KG1 (cell line): ENCODE data around the gene TBCD.

Source experiments
- DNase-seq: peaks from one replicate; lab custom pipeline; 2025; lab: John Stamatoyannopoulos, UW

Gene TBCD

DNA sequence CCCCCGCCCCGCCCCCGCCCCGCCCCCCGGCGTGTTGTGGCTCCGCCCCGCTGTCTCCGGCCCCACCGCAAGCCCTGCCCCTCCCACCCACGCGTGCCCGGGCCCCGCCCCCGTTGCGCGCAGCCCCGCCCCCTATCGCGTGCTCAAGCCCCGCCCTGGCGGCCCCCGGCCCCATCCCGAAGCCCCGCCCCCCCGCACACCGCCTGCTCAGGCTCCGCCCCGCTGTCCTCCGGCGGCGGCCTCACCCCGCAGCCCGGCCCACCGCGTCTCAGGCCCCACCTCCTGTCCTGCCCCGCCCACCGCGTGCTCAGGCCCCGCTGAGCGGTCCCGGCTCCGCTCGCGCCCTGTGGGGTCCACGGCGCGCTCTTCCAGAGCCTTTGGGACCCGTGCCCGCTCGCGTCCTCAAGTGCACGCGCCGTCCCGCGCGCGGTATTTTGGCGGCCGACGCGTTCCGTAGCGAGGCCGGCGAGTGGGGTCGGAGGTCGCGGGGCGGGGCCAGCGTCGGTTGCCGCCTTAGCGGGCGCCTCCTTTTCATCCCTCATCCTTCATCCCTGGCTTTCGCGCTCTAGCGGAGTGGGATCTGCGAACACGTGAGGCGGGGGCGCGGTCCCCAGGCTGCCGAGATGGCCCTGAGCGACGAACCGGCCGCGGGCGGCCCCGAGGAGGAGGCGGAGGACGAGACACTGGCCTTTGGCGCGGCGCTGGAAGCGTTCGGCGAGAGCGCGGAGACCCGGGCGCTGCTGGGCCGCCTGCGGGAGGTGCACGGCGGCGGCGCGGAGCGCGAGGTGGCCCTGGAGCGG, at the start of gene TBCD:
TSS of gene TBCD (plus strand) at position 495 of the 800 bp plus-strand sequence. CDS start at position 624, 129 bp downstream.
- DNase-seq = peak; percentile 72

DNA sequence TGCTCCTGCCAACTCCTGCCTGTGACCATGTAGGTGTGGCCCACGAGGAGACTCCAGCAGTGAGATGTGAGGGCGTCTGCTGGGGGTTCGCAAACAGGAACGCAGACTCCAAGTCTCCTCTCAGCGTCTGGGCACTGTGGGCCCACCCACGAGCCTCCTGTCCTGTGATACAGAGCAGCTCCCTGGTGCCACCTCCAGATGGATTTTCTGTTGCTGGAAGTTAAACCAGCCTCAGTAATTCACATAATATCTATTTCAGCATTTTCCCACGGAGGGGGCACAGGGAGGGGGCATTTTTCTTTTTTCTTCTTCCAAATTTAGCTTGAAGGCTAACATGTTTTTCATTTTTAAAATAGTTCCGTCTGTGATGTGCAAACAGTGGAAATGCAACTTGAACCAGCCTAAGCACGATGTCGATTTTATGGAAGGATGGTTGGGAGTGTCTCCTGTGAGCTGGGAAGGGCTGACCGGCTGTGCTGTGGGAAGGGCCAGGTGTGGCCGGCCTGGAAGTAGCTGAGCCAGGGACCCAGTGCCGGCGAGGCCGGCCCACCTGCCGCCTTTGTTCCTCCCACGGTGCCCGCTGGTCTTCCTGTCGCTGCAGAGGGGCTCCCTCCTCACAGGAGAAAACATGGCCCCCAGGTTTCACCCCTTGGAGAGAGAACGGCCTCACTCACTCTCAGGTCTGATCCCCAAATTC, 49.5 kb upstream of the TBCD start:
- no peak for DNase-seq

DNA sequence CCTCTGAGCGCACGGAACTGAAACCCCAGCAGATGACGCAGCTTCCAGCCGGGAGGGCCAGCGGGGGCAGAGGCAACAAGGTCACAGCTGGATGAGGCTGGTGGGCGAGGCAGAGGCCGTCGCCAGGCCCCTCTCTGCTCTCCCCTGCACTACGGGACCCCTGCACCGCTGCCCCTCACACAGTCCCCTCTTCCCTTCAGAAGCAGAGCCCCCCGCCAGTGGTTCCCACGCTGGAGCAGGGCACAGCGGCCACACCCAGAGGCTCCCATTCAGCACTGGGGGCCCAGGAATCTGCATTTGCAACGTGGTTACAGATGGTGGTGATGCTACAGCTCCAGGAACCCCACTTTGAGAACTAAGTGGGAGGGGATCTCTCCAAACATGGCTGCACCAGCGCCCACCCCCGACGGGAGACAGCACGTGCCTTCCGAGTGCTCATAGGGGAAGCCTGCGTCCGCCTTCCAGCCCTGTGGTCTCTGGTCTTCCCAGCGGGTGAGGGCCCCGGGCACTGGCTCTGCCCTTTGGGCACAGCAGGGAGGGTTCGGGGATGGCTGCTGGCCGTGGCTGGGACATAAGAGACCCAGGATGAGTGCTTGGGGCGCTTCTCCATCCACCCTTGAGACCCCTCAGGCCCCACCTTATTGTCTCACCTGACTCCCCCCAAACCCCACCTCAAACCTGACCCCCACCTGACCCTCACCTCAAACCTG, 48.7 kb upstream of the TBCD start:
- DNase-seq = no peak

DNA sequence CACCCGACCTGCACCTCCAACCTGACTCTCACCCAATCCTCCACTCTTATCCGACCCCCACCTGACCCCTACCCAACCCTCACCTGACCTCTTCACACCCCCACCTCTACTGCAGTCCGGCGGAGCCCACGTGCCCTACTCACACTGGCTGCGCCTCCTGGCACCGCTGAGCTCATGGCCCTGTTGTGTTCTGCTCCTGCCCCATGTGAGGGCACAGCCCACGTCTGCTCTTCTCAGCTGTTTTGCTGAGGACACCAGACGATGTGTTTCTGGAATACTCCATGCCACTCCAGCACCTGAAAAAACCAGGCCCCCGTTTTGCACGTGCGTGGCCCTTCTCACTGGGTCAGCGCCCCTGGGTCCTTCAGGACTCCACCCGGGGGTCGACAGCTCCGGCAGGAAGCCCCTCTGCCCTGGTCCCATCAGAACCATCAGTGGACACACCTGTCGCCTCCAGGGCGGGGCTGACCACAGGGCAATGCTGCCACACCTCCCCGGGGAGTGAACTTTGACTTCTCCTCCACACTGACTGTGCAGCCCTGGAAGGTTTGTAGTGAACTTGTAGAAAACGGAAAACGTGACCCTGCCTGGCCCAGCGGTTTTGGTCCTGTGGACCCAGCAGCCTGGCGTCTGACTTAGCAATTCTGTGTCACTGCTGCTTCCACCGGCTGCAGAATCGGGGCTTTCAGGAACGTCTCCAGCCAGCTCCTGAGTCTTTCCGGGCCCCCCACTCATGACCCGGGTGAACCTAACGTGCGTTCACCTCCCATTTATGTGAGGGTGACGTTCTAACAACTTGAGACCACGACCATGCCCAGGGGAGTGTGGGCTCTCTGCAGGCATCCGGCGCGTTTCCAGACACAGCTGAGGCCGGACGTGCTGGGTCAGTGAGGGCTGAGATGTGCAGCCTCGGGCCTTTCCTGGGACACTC, 47.7 kb upstream of the TBCD start:
- DNase-seq = no peak

DNA sequence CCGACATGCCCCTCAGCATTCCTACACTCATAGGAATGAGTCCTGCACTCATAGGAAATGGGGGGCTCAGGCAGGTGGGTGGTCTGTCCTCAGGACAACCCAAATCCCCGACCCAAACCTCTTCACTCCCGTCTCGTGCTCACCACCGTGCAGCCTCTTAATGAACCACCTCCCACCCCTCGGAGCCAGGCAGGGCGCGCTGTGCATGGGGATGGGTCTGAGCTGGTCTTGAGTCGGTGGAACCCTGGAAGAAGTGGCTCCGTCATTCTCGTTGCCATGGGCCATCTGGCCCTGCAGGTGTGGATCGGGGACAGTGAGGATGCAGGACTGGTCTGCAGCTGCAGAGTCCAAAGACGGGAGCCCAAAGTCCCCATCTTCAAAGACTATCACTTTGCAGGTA, 47.0 kb upstream of the TBCD start:
- DNase-seq = no peak

DNA sequence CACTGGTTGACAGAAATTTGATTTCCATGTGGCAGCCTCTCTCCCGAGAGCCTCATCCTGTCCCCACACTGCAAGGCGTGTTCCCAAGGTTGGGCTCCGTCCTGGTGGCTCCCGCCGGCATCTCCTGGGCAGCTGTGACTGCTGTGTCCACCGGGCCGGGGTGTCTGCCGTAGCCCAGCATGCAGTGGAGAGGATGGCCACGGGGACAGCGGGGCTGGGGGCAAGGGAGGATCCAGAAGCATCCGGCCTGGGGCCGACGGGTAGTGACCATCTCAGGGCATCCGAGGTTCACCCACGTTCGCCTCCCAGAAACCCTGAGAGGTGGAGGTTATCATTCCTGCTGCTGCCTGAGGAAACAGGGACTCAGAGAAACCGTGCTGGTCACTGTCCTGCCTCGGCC, 46.1 kb upstream of the TBCD start:
- no peak for DNase-seq

DNA sequence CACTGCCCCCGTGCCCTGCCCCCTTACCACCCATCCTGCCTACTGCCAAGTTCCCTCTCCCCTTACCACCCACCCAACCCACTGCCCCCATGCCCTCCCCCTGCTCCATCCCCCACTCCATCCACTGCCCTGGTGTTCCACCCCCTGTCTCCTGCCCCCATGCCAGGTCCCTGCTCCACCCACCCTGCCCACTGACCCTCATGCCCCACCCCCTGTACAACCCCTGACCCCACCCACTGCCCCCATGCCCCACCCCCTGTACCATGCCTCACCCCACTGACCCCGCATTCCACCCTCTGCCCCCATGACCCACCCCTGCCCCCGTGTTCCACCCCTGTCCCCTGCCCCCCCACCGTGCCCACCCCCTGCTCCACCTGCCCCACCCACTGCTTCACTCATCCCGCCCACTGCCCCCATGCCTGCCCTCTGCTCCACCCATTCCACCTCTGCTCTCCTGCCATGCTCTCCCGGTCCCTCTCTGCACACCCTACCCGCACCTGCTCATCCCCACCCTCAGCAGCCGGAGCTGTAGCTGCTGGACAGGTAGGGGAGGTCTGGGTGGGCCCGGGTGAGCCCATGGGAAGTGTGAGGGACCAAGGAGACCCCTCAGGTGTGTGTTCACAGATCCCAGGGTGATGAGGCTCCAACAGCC, 42.7 kb upstream of the TBCD start:
- DNase-seq = no peak

DNA sequence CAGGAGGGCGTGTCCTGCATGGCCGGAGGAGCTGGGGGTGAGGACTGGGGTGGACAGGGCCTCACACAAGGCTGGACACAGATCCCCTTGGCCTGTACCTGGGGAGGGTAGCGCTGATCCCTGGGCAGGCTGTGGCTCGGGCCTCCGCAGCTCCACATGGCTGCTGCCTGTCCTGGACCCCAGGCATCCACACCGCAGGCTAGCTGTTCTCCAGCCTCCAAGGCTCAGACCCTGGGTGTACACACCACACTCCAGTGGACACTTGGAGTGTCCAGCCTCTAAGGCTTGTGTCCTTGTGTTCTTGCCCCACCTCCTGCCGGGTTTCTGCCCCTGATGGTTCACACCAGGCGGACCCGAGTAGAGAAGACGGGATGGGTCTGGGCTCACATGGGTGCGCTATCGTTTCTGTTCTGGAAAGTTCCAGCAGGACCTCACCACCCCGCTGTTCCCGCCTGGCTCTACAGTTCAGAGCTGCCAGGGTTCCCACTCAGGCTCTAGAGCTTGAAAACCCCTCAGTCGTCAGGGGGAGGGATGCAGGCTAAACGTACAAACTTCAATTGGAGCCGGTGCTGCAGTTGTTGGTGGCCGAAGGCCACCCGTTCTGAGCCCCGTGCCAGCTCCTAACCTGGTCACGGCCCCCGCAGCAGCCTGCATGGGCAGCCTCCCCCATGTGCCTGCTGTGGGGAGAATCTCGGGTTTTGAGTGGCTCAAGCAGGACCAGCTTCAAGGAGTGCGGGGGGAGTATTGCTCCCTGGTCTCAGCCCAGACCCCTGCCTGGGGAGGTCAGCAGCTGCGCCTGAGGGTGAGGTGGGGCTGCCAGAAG, 42.0 kb upstream of the TBCD start:
- DNase-seq = no peak

DNA sequence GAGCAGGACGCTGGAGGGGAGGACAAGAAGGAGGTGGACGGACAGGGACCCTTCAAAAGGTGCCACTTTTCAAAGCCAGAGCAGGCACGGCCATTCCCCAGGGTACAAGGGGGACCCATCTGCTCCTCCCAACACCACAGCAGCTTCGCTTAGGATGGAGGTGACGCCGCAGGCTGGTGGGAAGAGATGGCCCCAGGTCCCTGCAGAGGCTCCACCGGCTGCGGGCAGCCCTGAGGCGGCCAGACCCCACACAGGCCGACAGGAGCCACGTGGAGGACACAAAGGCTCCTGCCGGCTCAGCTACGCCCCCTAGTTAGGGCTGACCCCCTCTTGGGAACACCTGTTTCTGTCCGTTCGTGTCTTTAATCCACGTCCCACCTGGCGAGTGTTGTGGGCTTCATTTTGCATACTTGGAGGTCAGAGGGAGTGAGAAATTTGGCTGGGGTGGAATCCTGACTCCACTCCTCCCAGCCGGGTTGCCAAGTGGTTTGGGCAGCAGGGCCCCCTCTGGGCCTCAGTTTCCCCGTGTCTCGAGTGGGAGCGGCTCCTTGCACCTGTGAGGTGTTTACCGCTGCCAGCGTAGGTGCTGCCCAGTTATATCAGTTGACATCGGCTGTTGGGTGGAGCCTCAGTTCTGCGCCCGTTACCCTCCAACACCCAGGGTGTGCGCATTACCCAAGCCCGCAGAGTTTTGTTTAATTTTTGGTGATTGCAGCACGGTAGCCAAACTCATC, 41.2 kb upstream of the TBCD start:
- DNase-seq = no peak

DNA sequence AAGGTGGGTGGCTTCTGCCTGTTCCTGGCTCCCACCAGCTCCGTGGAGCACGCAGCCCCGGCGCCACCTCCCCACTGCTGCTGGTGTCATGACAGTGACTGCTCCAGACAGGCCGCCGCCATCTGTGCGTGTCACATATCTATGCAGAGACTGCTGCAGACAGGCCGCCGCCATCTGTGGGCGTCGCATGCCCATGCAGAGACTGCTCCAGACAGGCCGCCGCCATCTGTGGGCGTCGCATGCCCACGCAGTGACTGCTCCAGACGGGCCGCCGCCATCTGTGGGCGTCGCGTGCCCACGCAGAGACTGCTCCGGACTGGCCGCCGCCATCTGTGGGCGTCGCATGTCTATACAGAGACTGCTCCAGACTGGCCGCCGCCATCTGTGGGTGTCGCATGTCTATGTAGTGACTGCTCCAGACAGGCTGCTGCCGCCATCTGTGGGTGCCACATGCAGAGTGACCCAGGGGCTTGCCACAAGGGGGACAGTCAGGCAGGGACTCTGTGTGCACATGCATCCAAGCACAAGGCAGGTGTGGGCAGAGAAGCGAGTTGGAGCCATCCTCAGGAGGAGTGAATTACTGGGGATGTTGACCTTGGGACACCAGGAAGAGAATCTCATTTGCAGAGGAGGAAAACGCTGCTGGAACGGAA, 38.7 kb upstream of the TBCD start:
- DNase-seq = no peak

DNA sequence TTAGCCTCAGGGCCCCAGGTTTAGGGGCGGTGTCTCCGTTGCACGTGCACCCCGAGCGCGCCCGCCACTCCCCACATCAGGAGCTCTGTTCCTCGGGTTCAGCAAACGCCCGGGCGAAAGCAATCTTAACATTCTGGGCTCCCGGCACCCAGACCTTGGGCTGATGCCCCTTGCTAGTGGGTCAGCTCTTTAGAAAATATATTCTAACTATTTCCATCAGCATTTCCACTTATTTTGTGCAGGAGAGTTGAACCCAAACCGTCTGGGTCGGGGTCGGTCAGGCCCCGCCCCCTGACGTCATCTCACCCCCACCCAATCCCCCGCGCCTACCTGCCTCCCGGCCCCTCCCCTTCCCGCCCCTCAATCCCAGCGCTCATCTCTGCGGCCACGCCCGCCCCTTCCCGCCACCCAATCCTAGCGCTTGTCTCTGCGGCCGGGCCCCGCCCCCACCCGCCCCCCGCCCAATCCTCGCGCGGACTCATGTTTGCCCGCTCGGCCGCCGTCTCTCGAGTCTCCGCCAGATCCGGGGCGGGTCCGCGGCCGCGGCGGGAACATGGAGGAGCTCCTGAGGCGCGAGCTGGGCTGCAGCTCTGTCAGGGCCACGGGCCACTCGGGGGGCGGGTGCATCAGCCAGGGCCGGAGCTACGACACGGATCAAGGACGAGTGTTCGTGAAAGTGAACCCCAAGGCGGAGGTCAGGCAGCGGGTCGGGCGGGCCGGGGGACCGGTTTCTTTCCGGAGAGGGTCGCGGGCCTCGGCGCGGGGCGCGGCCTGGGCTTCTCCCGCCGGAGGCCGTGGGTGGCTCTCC, 35.5 kb upstream of the TBCD start, which contains the start of gene FN3KRP:
TSS of gene FN3KRP (plus strand) at position 504 of the 808 bp plus-strand sequence. CDS start at position 554, 50 bp downstream.
- DNase-seq = peak; percentile 77

DNA sequence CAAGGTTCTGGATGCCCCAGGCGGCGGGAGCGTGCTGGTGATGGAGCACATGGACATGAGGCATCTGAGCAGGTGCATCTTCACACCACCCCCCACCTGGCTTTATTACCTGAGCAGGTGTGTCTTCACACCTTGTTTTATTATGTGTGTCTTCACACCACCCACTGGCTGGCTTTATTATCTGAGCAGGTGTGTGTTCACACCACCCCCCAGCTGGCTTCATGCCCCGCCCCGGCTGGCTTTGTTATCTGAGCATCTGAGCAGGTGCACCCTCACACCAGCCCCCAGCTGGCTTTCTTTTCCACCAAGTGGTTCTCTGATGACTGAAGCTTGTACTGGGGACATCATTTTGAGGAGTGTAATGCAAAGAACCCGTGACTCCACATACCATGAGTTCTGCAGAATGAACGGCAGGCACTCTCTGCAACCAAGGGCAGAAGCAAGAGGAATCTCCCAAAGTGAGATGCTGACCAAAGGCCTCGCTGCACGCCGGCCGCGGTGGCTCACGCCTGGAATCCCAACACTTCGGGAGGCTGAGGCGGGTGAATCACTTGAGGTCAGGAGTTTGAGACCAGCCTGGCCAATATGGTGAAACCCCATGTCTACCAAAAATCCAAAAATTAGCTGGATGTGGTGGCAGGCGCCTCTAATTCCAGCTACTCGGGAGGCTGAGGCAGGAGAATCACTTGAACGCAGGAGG, 32.7 kb upstream of the TBCD start:
- no peak for DNase-seq

DNA sequence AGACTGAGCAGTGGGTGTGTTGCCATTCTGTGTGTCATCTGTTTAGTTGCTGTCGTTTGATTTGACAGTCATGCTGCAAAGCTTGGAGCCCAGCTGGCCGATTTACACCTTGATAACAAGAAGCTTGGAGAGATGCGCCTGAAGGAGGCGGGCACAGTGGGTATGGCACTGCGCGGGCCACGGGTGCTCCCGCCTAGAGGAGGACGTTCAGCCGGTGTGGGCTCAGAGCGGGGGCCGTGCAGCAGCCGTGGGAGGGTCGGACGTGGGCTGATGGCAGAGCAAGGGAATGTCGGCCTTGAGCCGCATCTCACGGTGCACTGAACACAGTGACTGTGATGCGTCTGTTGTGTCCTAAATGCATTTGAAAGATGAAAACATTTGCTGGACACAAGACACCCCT, 31.7 kb upstream of the TBCD start:
- DNase-seq = no peak

DNA sequence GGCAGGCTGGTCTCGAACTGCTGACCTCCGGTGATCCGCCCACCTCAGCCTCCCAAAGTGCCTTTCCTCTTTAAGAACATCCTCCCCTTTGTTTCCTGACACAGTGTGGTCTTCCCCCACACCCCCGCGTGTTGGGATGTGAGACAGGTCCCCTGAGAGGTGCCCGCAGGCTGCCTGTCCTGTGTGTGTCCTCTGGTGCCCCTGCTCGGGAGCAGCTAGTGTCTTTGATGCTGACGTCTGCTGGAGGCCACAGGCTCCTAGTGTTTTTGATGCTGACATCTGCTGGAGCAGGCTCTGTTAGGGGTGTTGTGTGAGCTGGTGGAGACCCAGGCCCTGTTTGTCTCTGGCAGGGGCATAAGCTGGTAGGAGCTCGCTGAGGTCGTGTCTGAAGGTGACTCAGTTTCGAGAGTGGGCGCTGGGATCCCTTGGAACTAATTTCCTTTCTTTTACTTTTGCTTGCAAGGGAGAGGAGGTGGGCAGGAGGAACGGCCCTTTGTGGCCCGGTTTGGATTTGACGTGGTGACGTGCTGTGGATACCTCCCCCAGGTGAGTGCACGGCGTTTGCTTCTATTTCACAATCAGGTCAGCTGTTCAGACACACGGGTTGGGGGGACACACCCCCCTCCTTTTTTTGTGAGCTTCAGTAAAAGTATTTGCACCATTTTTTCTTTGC, 29.4 kb upstream of the TBCD start:
- DNase-seq = no peak

DNA sequence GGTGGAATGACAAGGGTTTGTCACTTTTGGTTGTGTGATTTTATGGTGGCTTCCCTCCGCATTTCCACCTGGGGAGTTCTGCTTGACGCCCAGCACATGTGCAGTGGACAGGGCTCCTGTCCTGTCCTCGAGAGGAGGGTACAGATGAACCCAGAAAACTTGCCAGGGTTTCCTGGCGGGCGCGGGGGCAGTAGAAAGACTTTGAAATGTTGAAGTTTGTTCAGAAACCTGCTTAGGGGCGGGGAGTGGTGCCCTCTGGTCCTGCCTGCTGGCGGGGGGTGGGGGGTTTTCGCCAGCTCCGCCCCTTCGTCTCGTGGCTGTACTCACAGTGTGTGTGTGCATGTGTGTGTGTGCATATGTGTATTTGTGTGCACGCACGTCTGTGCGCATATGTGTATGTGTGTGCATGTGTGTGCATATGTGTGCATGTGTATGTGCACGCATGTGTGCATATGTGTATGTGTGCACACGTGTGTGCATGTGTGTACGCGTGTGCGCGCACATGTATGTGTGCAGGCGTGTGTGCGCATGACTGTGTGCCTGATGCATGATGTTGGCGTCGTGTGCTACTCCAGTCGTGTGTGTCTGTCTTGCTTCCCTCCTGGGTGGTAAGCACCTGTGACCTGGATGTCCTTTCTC, 28.6 kb upstream of the TBCD start:
- DNase-seq = no peak

DNA sequence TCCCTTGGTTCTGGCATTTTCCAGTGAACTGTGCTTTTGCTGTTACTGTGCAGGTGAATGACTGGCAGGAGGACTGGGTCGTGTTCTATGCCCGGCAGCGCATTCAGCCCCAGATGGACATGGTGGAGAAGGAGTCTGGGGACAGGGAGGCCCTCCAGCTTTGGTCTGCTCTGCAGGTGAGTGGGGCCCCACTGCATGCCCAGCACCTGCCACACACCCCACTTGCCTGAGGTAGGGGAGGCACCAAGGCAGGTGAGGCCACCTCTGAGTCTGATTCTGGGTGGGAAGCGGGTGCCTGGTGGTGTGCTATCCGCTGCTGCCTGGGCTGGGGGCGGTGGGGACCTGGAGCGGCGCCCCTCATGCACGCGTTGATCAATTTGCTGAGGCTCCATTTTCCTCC, 25.4 kb upstream of the TBCD start:
- no peak for DNase-seq
